ENCODE data around the gene TPP1. TPM values are rescaled to one million over a fixed set of nuclear protein-coding genes. Genes with fewer than 3 reads are reported as not detected.

The TPP1 gene
- total and polyA plus RNA-seq, 2 donors (not counting 1 experiment from before 2014, with no cell fraction given), result 127 to 136 TPM

DNA sequence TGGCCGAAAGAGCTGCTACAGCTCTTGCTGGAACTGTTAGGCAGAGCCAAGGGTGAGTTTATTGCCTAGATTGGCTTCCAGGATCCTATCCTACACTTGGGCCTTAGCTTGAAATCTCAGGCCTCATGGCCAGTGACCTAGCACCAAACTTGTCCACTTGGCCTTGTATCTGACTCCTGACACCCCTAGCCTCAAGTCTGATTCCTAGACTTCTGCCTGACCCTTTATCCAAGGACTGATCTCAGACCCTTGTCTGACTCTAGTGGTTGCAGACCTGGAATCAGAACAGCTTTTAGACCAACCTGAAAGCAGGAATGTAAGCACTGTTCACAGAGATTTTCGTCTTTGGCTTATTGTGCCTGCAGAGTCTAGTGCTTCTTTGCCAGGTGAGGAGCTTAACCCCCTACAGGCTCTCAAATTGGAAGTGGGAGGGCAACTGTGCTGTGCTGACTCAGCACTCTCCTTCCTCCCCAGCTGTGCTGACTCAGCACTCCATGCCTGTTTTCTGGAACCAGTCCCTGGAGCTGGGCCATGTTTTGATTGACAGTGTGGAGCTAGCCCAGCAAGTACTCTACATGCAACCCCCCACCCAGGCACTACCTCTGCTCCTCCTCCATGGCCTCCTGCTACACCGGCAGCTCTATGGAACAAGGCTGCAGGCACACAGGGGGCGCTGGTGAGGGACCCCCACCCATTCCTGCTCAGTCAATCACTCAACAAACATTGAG lies 50.9 kb downstream of the TPP1 start:
- H2AFZ ChIP-seq (ENCODE audit: low read length), result no peak overlapping the region
- H3K4me3 ChIP-seq (replicated peaks in 1 of 4; ENCODE audit: control extremely low read depth in 1 of 4, insufficient read depth in 1 of 4, low read depth in 3 of 4, low read length in 4 of 4), result no peak overlapping the region
- H3K27ac ChIP-seq (ENCODE audit: insufficient read depth, low read length), result no peak overlapping the region
- H3K27me3 ChIP-seq (ENCODE audit: control insufficient read depth, insufficient read depth, low read length), result no peaks in the 10 kb centered on the region
- no peak overlapping the region for H3K4me2 ChIP-seq (ENCODE audit: extremely low read depth, insufficient read depth, low read length)
- H3K36me3 ChIP-seq (ENCODE audit: control insufficient read depth, insufficient read depth, low read length), result no peaks in the 10 kb centered on the region
- peaks cover 7% of the 10 kb centered on the region for H3K4me1 ChIP-seq (ENCODE audit: control insufficient read depth, extremely low read depth, insufficient read depth, low read length)
- no peaks in the 10 kb centered on the region for H3K79me2 ChIP-seq (ENCODE audit: control insufficient read depth, insufficient read depth, low read length)
- DNase-seq (ENCODE audit: low read depth in 2 of 2), result peak; percentile 72 to 79
- H3K9me3 ChIP-seq (ENCODE audit: control insufficient read depth, insufficient read depth, low read depth, low read length), result no peaks in the 10 kb centered on the region
- H4K20me1 ChIP-seq (ENCODE audit: control insufficient read depth, extremely low read depth, insufficient read depth, low read length), result no peaks in the 10 kb centered on the region
- TF ChIP-seq, protein P1, sequence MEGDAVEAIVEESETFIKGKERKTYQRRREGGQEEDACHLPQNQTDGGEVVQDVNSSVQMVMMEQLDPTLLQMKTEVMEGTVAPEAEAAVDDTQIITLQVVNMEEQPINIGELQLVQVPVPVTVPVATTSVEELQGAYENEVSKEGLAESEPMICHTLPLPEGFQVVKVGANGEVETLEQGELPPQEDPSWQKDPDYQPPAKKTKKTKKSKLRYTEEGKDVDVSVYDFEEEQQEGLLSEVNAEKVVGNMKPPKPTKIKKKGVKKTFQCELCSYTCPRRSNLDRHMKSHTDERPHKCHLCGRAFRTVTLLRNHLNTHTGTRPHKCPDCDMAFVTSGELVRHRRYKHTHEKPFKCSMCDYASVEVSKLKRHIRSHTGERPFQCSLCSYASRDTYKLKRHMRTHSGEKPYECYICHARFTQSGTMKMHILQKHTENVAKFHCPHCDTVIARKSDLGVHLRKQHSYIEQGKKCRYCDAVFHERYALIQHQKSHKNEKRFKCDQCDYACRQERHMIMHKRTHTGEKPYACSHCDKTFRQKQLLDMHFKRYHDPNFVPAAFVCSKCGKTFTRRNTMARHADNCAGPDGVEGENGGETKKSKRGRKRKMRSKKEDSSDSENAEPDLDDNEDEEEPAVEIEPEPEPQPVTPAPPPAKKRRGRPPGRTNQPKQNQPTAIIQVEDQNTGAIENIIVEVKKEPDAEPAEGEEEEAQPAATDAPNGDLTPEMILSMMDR (conservative IDR thresholded peaks at IDR 0.05 in 1 of 2, IDR thresholded peaks at IDR 0.05 in 1 of 2; ENCODE audit: low read depth in 1 of 2, low read length in 2 of 2), result no peak
- TF ChIP-seq EZH2 (IDR thresholded peaks at IDR 0.05; ENCODE audit: low read length, missing control alignments), result no peak
- H3K9ac ChIP-seq (ENCODE audit: insufficient read depth, low read length), result no peak overlapping the region

DNA sequence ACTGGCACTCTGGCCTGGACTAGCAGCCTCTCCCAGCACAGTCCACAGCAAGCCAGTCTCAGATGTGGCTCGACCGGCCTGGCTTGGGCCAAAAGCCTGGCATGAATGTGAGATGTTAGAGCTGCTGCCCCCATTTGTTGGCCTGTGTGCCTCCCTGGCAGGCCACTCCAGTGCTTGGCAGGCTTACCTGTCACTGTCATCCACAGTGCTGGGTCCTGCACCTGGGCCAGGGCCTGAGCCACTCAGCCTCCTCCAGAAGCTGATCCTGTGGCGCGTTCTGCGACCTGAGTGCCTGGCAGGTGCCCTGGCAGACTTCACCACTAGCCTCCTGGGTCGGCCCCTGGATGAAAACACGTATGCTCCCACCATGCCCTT lies 51.9 kb downstream of the TPP1 start:
- Histone ChIP-seq H3K9me3 (ENCODE audit: control insufficient read depth, insufficient read depth, low read depth, low read length) (no peaks in the 10 kb centered on the region), H3K27ac (ENCODE audit: insufficient read depth, low read length) (no peak overlapping the region), H4K20me1 (ENCODE audit: control insufficient read depth, extremely low read depth, insufficient read depth, low read length) (no peaks in the 10 kb centered on the region), H3K36me3 (ENCODE audit: control insufficient read depth, insufficient read depth, low read length) (no peaks in the 10 kb centered on the region), H3K9ac (ENCODE audit: insufficient read depth, low read length) (no peak overlapping the region), H3K27me3 (ENCODE audit: control insufficient read depth, insufficient read depth, low read length) (no peaks in the 10 kb centered on the region), H3K4me3 (replicated peaks in 1 of 4; ENCODE audit: control extremely low read depth in 1 of 4, insufficient read depth in 1 of 4, low read depth in 3 of 4, low read length in 4 of 4) (no peak overlapping the region), H3K4me2 (ENCODE audit: extremely low read depth, insufficient read depth, low read length) (no peak overlapping the region), H3K79me2 (ENCODE audit: control insufficient read depth, insufficient read depth, low read length) (no peaks in the 10 kb centered on the region), H2AFZ (ENCODE audit: low read length) (no peak overlapping the region), H3K4me1 (ENCODE audit: control insufficient read depth, extremely low read depth, insufficient read depth, low read length) (peaks cover 7% of the 10 kb centered on the region)
- no peak for TF ChIP-seq EZH2 (IDR thresholded peaks at IDR 0.05; ENCODE audit: low read length, missing control alignments)
- TF ChIP-seq, protein P1 (conservative IDR thresholded peaks at IDR 0.05 in 1 of 2, IDR thresholded peaks at IDR 0.05 in 1 of 2; ENCODE audit: low read depth in 1 of 2, low read length in 2 of 2), result no peak
- DNase-seq (ENCODE audit: low read depth in 2 of 2), result no peak

DNA sequence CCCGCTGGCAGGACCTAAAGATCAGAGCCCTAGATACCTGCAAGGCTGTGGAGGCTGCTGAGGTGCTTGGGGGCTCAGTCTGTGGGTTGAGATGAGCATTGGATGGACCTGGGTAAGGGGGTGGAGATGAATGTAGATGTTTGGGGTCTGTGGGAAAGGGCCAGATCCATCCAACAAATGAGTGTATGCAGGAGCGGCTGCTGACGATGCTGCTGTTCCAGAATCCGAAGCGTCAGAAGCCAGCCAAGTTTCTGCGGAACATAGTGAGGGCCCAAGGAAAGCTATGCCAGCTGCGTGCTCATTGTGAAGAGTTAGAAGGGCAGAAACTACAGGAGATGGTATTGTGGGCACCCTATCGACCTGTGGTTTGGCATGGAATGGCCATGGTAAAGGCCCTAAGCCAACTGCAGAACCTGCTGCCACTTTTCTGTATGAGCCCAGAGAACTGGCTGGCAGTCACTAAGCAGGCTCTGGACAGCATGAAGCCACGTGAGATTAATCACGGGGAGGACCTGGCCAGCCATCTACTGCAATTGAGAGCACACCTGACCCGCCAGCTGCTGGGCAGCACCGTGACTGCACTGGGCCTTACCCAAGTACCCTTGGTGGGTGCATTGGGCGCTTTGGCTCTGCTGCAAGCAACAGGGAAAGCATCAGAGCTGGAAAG lies 52.4 kb downstream of the TPP1 start:
- Histone ChIP-seq H3K4me3 (replicated peaks in 1 of 4; ENCODE audit: control extremely low read depth in 1 of 4, insufficient read depth in 1 of 4, low read depth in 3 of 4, low read length in 4 of 4) (no peak overlapping the region), H3K9me3 (ENCODE audit: control insufficient read depth, insufficient read depth, low read depth, low read length) (no peaks in the 10 kb centered on the region), H3K27me3 (ENCODE audit: control insufficient read depth, insufficient read depth, low read length) (no peaks in the 10 kb centered on the region), H4K20me1 (ENCODE audit: control insufficient read depth, extremely low read depth, insufficient read depth, low read length) (no peaks in the 10 kb centered on the region), H3K9ac (ENCODE audit: insufficient read depth, low read length) (no peak overlapping the region), H3K79me2 (ENCODE audit: control insufficient read depth, insufficient read depth, low read length) (no peaks in the 10 kb centered on the region), H2AFZ (ENCODE audit: low read length) (no peak overlapping the region), H3K27ac (ENCODE audit: insufficient read depth, low read length) (no peak overlapping the region), H3K36me3 (ENCODE audit: control insufficient read depth, insufficient read depth, low read length) (no peaks in the 10 kb centered on the region), H3K4me2 (ENCODE audit: extremely low read depth, insufficient read depth, low read length) (no peak overlapping the region), H3K4me1 (ENCODE audit: control insufficient read depth, extremely low read depth, insufficient read depth, low read length) (peaks cover 4% of the 10 kb centered on the region)
- no peak for DNase-seq (ENCODE audit: low read depth in 2 of 2)
- TF ChIP-seq EZH2 (IDR thresholded peaks at IDR 0.05; ENCODE audit: low read length, missing control alignments), result no peak
- TF ChIP-seq, protein P1 (conservative IDR thresholded peaks at IDR 0.05 in 1 of 2, IDR thresholded peaks at IDR 0.05 in 1 of 2; ENCODE audit: low read depth in 1 of 2, low read length in 2 of 2), result no peak
